ENCODE results near the gene RXRA. TPM values are rescaled to one million over a fixed set of nuclear protein-coding genes. Genes with fewer than 3 reads are reported as not detected.

The RXRA gene
- total RNA-seq, 1 donor from 2014 or later: 42.6 TPM

DNA sequence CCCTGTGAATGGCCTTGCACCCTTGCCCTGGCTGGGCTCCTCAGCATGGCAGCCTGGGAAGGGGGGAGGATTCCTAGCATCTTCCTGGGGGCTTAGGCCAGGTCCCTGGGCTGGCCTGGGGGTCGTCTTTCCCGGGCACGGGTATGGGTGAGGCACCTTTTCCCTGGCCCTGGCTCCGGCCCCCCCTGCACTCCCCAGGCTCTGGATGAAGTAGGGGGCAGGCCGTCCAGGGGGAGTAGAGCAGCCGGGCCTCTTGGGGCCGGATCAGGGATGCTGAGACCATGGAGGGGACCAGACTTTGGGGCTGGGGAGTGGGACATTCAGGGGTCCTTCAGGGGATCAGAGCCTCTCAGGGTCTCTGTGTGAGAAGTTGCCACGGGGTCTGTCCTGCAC, 6.6 kb downstream of the RXRA start:
- DNase-seq (ENCODE audit: low spot score): no peak
- intact Hi-C loops (cut with DNase I): no loop called here

- DNase-seq (ENCODE audit: low spot score): no peak
- intact Hi-C loops (cut with DNase I): no loop called here
Measured at GRCh38 chr9:134333234-134333873, 7.1 kb downstream of the RXRA start.

DNA sequence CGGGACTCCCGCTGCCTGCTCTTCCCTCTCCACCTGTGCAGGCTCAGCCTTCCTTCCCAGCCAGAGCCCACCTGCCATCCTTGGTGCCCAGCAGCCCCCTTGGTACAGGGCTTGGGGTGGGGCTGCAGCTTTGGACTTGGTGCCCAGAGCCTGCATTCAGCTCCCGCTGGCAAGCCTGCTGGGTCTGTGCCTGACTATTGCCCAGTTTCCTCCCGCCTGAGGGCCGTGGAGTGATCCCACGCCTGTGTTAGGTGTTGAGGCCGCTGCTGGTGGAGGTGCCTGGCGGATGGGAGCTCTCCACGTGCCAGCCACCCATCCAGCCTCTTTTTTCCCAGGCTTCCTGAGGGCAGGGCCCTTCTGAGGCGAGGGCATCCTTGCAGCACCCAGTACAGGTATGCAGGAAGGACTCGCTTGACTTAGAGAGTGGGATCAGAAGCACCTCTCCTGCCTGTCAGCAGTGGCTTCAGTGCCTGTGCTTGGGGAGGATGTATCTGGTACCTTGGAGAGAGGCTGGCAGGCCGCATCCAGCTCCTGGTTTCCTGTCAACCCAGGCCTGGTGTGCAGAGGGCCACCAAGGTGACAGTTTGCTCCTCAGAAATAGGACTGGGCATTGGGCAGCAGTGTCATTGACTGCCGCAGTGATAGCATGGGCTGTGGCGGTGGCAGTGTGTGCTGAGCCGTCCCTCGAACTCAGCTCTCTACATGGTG, 7.8 kb downstream of the RXRA start:
- intact Hi-C loops (cut with DNase I): no loop called here
- no peak for DNase-seq (ENCODE audit: low spot score)

DNA sequence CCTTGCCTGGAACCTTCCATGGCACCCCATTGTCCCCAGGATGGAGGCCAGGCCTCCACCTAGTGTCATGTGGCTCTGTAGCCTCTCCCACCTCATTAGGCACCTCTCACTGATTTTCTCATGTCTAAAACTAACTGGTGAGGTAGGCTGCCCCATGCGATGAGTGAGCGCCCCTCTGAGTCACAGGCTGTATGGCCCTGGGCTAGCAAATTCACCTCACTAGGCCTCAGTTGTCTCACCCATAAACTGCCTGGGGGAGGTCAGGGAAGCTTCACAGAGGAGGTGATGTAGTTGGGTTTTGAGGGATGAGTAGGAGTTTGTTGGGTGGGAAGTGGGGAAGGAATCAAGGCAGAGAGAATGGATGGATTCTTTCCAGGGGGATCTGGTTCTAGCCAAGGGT, 8.8 kb downstream of the RXRA start:
- no peak for DNase-seq (ENCODE audit: low spot score)
- intact Hi-C loops (cut with DNase I): no loop called here

GRCh38 chr9:134335486-134336220, 9.4 kb downstream of the RXRA start:
- no peak for DNase-seq (ENCODE audit: low spot score)

GRCh38 chr9:134336228-134336627, 10.0 kb downstream of the RXRA start:
- no peak for DNase-seq (ENCODE audit: low spot score)
- intact Hi-C loops (cut with DNase I): no loop called here

More at GRCh38 chr9:134335486-134336220, 9.4 kb downstream of the RXRA start:
- intact Hi-C loops (cut with DNase I): no loop called here

GRCh38 chr9:134336924-134337323, 10.7 kb downstream of the RXRA start:
- intact Hi-C loops (cut with DNase I): no loop called here

GRCh38 chr9:134337469-134337868, 11.2 kb downstream of the RXRA start:
- DNase-seq (ENCODE audit: low spot score): no peak
- intact Hi-C loops (cut with DNase I): no loop called here

More at GRCh38 chr9:134336924-134337323, 10.7 kb downstream of the RXRA start:
- no peak for DNase-seq (ENCODE audit: low spot score)

- no peak for DNase-seq (ENCODE audit: low spot score)
Measured at GRCh38 chr9:134338394-134339182, 12.3 kb downstream of the RXRA start.

DNA sequence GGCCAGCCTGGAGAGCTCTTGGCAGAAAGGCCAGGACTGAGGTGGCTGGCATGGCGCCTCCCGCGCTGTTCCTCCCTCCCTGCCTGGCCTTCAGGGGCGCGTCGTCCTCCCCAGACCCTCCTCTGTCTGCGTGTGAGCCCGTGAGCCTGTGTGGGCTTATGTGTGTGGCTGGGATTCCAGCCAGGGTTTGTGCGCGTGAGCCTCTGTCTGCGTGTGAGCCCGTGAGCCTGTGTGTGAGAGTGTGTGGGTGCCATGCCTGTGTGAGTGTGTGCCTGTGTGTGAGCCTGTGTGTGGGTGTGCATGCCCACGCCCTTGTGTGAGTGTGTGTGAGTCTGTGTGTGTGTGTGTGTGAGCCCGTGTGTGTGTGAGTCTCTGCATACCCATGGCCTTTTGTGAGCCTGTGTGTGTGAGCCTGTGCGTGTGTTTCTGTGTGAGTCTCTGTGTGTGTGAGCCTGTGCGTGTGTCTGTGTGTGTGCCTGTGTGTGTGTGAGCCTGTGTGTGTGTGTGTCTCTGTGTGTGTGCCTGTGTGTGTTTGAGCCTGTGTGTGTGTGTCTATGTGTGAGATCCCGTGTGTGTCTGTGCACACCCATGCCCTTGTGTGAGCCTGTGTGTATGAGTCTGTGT, 13.0 kb downstream of the RXRA start:
- intact Hi-C loops (cut with DNase I): no loop called here
- DNase-seq (ENCODE audit: low spot score): no peak

More at GRCh38 chr9:134338394-134339182, 12.3 kb downstream of the RXRA start:
- intact Hi-C loops (cut with DNase I): no loop called here

DNA sequence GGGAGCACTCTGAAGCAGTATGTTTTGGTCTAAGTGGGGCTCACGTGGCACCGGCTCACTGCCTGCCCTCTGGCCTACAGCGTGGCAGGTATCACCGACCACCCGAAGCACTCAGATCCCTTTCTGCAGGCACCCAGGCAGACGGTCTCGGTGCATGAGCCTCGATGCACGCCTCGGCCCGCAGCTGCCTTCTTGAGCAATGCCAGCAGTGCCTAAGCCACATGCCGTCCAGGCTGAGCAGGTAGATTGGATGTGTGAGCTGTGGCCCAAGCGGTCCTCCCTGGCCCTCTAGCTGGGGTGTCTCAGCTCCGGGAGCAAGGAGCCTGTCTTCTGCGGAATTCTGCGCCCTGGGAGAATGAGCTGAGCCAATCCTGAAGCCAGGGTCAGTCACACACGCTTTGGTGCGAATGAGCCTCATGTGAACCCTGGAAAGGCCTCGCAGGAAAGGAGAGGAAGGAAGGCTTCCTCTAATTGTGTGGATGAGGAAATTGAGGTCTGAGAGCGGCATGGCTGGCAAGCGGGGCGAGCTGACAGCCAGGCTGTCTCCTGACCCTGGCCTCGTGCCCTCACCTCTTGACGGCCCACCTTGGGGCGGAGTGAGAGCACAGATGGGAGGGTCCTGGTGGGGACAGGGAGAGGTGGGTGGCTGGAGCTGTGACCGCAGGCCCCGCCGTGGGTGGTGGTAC, 14.4 kb downstream of the RXRA start:
- intact Hi-C loops (cut with DNase I): loop anchor here (5.0 kb wide), 3 partner anchors 37 to 102 kb away; no protein-coding TSS in a partner anchor
- DNase-seq (ENCODE audit: low spot score): peak; percentile 87

DNA sequence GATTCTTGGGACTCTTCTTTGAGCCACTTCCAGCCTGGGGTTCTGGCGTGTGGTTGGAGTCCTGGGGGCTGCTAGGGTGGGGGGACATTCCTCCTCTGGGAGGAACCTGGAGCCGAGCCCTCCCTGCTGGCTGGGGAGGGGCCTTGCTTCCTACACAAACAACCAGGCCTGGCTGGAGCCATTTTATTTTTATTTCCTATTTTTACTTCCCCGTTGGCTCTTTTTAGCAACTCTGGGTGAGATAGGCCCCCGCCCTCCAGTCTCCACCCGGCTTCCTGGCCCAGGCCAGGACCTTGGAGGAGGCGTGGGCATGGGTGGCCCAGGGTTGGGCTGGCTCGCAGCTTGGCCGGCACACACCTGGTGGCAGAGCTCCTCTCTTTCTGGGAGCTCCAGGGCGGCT, 15.1 kb downstream of the RXRA start:
- DNase-seq (ENCODE audit: low spot score): peak; percentile 90
- intact Hi-C loops (cut with DNase I): loop anchor here (5.0 kb wide), 3 partner anchors 36 to 101 kb away; no protein-coding TSS in a partner anchor

DNA sequence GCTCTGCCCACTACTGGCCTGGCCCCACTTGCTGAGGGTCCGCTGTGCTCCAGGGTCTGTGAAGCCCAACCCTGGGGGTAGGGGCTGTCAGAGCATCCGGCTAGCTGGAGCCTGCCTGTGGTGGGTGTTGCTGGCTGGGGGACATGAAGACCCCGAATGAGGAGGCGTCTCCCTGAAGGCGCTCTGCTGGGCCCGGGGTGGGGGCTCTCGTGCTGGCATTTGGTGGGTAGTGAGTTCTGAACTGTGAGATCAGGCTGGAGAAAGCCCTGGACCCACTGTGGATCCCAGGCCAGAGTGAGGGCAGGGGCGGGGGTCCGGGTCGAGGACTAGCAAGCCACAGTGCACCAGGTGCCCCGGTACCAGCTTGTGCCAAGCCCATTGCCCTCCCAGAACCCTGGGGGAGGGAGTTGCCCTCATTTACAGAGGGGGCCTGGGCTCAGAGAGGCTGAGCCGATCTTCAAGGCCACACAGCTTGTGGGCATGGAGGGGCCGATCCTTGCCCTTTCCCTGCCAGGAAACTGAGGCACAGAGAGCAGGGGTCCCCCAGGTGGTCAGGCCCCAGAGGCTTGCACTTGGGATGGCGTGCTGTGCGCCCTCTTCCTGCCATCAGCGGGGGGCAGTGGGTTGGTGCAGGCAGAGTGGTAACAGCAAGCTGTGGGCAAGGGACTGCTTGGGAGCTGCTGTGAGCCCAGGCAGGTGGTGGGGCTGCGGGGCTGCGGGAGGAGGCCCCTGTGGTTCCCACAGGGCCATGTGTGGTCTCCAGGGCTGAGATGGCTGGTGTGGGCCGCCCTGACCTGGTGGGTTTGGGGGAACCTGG, 15.9 kb downstream of the RXRA start:
- DNase-seq (ENCODE audit: low spot score): no peak

GRCh38 chr9:134342746-134343115, 16.5 kb downstream of the RXRA start:
- intact Hi-C loops (cut with DNase I): loop anchor here (5.0 kb wide), 3 partner anchors 35 to 100 kb away; no protein-coding TSS in a partner anchor
- no peak for DNase-seq (ENCODE audit: low spot score)

More for the DNA sequence above, 15.9 kb downstream of the RXRA start:
- intact Hi-C loops (cut with DNase I): loop anchor here (5.0 kb wide), 3 partner anchors 35 to 100 kb away; no protein-coding TSS in a partner anchor

DNA sequence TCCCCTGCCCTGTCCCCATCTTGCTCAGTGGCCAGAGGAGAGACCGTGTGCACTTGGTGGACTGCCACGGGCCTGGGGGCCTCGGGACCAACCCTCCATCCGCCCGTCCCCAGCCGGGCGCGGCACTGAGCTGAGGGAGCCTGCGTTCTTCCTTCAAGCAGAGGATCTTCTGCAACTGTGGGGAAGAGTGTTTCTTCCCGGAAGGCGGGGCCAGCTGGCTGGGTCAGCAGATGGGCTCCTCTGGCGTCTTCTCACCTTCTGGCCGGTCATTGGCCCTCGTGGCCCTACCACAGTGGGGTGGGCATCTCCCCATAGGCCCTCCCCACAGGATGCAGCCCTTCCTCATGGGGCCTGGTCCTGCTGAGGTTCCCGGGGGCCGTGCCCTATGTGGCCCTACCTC, 17.4 kb downstream of the RXRA start:
- intact Hi-C loops (cut with DNase I): loop anchor here (5.0 kb wide), 3 partner anchors 34 to 99 kb away; no protein-coding TSS in a partner anchor
- DNase-seq (ENCODE audit: low spot score): peak; percentile 88

- DNase-seq (ENCODE audit: low spot score): peak; percentile 84
- intact Hi-C loops (cut with DNase I): loop anchor here (5.0 kb wide), 3 partner anchors 33 to 98 kb away; no protein-coding TSS in a partner anchor
Measured at GRCh38 chr9:134344068-134344799, 18.0 kb downstream of the RXRA start.

DNA sequence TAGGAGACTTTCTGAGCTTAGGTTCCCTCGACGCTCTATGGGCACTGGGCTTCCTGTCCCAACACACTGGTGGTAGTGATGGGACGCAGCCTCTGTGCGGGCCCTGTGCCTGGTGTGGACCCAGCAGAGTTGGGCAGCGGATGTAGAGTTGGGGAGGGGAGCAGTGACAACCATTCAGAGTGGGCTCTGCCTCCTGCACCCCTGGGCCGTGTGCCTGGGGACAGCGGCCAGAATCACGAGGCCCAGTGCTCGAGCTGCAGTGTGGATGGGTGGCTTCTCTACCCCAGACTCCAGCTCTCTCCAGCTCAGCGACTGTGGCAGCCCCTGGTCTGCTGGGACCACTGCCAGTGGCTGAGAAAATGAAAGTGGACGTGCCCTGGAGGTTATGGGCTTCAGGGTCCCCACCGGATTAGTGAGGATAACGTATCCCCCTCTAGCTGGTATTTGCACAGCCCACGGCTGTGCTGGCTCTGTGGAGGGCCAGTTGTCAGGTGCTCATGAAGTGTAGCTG, 18.6 kb downstream of the RXRA start:
- DNase-seq (ENCODE audit: low spot score): no peak
- intact Hi-C loops (cut with DNase I): loop anchor here (5.0 kb wide), 3 partner anchors 32 to 97 kb away; no protein-coding TSS in a partner anchor
